GM13977 (cell line): ENCODE measurements around the gene FAM163A.

Source experiments
- DNase-seq: peaks from one replicate; pipeline ENCODE4 v3.0.0; 2012; ENCODE audit warnings: low spot score
- CTCF ChIP-seq: IDR thresholded peaks from 2 replicates; pipeline ENCODE4 v1.5.1; 2012; ENCODE audit warnings: mild to moderate bottlenecking, control low read depth; ENCODE audit not compliant: insufficient read depth; ENCODE audit errors: extremely low read depth, missing control alignments
- in situ Hi-C: fragments of 300-500 bp; cut with MboI; formaldehyde crosslinking; loops from one replicate; pipeline ENCODE4 v1.12.0; 2022; ENCODE audit warnings: low sequenced_read_pairs, low pct_unique_long_range_greater_than_20kb, mixed read lengths, inconsistent platforms; ENCODE audit not compliant: unreplicated experiment

FAM163A gene

GRCh38 chr1:179731643-179732042, 11.4 kb upstream of the FAM163A start:
- in situ Hi-C loops = no loop called here

DNA sequence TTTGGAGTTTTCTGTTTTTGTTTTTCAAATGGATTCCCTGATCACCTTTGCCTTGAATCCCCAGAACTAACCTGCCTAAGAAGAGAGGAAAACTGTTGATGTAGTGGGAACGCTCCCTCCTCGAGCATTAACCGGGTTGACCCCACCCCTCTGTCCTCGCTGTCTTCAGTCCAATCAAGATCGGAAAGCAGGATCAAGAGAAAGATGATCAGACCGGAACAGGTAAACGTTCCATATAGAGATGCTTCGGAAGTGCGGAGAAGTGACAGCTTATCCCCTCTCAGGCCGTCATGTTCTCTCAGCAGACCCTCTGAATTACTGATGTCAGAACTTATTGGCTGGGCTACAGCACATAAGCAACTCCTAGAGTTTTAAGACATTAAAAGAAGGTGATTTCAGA, 800 bp upstream of the FAM163A start:
- TF ChIP-seq CTCF = no peak
- no peak for DNase-seq
- in situ Hi-C loops = no loop called here

More at GRCh38 chr1:179731643-179732042, 11.4 kb upstream of the FAM163A start:
- no peak for DNase-seq
- TF ChIP-seq CTCF = no peak

DNA sequence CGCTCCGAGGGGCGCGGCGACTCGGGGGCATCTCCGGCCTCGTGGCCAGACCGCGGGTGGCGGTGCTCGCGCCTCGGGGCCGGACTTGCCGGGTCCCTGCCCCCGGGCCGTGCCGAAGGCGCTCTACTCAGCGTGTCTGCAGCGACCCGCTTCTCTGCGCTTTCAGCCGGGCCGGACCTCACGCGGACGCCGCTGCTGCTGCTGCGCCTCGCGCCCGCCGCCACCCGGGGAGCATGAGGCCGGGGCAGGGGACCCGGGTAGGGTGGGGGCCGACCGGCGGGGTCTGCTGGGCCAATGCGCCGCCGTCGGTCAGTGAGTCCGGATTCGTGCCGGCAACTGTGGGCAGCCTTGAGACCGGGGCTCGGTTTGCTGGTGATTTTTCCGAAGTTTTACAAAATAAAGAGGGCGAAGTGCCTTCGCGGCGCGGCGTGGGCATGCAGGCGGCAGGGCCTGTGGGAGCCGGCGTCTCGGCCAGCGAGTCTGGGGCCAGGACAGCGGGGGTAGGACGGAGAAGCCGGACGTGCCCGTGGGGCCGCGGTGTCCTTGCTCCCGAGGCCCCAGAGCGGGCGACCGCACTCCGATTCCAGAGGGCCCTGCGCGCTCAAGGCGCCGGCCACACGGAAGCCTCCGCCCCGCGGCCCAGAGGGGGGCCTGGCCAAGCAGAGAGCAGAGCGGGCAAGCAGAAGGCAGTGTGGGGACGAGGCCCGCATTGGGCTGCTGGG, 749 bp downstream of the FAM163A start:
- DNase-seq = peak; percentile 43
- in situ Hi-C loops = no loop called here
- TF ChIP-seq CTCF = no peak

DNA sequence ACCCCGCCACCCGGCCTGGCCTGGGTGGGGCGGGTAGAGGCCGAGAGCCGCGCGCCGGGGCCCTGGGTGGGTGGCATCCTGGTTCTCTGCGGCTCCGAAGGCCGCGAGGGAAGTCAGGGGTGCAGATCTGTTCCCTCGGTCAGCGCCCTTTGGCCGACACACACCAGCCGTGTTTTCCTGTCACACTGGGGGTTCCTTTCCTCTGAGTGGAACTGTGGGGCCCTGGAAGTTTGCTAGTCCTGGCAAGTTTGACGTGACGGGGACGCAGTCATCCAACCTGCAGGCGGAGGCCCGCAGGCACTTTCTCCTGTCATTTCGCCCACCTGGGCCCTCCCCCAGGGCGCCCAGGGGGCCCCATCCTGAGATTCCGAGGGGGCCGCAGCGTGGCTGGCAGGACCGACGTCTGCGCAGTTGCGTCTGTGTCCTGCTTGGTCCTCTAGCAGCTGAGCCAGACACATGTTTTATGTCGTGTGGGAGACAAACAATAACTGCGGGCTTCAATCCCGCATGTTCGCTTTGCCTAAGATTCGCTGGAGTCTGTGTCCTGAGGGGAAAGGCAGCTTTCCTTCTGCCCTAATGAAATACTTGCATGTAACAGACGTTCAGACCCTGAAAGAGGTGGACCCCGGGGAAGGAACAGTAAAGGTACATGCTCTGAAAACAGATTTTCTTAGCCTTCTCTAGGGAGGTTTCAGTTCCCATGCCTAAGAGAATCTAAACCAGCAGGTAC, 1.5 kb downstream of the FAM163A start:
- in situ Hi-C loops = no loop called here
- no peak for TF ChIP-seq CTCF
- no peak for DNase-seq

DNA sequence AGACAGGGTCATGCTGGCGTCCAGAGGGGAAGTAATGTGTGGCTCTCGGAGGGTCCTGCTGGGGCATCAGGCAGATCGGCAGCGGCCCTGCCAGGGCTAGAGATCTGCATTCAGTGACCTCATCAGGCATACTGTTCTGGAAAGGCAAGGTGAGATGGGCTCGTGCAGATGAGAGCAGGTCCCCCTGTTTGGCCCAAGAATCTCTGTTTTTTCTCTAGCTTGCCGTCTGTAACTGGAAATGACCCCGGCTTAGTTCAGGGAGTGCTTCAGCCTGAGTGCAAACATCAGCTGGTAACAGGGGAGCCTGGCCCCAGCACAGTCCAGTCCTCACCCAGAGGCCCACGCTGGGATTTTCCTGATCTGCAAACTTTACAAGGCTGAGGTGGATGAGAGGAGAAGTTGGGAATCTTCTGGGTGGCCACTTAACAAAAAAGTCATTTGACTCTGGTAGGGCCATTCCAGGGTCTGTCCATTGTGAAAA, 2.1 kb downstream of the FAM163A start:
- in situ Hi-C loops = no loop called here
- no peak for DNase-seq
- TF ChIP-seq CTCF = no peak

GRCh38 chr1:179745743-179746142, 2.7 kb downstream of the FAM163A start:
- in situ Hi-C loops = no loop called here
- DNase-seq = no peak
- no peak for TF ChIP-seq CTCF
